IMR-90 (cell line): Measurements from ENCODE around the gene DNM3. TPM values are rescaled to one million over a fixed set of nuclear protein-coding genes. Genes with fewer than 3 reads are reported as not detected.

Experiments
- ATAC-seq: fragments of 200-7000 bp; cut with Tn5 transposase; 2 replicates; pipeline ENCODE4 v1.9.1; 2020; ENCODE audit warnings: low read depth, mild to moderate bottlenecking, moderate library complexity
- BruUV-seq: library from RNA; stranded (reverse); fragments of 400-500 nt; replicated peaks from 2 replicates; lab custom pipeline; 2021; lab: Mats Ljungman, UMichigan
- CTCF ChIA-PET: fragments of 300-600 bp; formaldehyde crosslinking; extraction: SDS; loops from one replicate; lab custom pipeline; 2021; ENCODE audit warnings: antibody characterized with exemption; lab: Yijun Ruan, JAX
- POLR2A ChIA-PET: fragments of 300-600 bp; sonication (Branson Sonifier 250); formaldehyde crosslinking; loops from one replicate; lab custom pipeline; 2022; ENCODE audit warnings: antibody characterized with exemption; ENCODE audit not compliant: unreplicated experiment; lab: Charles Lee
- DNase-seq: peaks from one replicate; pipeline ENCODE4 v3.0.0; 2013
- H2AFZ ChIP-seq: replicated peaks from 2 replicates; pipeline ENCODE3; 2013; ENCODE audit warnings: low read length, mild to moderate bottlenecking; ENCODE audit not compliant: poor library complexity
- H2AK5ac ChIP-seq: 2 replicates; pipeline ENCODE4 v1.6.1; 2013; ENCODE audit warnings: low read depth, low read length, inconsistent platforms
- H2AK9ac ChIP-seq: replicated peaks from 2 replicates; pipeline ENCODE3; 2013; ENCODE audit warnings: mild to moderate bottlenecking, low read depth, low read length, moderate library complexity; ENCODE audit not compliant: poor library complexity
- H2BK120ac ChIP-seq: 2 replicates; pipeline ENCODE4 v1.6.1; 2013; ENCODE audit warnings: low read depth, low read length, inconsistent platforms
- H2BK15ac ChIP-seq: 3 replicates; pipeline ENCODE4 v1.6.1; 2013; ENCODE audit warnings: low read depth, low read length, inconsistent platforms
- H2BK20ac ChIP-seq: 2 replicates; pipeline ENCODE4 v1.6.1; 2013; ENCODE audit warnings: low read depth, mild to moderate bottlenecking, inconsistent platforms, low read length, moderate library complexity
- H2BK5ac ChIP-seq: 2 replicates; pipeline ENCODE4 v1.6.1; 2013; ENCODE audit warnings: mild to moderate bottlenecking, low read depth, low read length, inconsistent platforms; ENCODE audit not compliant: poor library complexity, severe bottlenecking
- H3K14ac ChIP-seq: replicated peaks from 2 replicates; pipeline ENCODE4 v1.6.1; 2013; ENCODE audit warnings: low read depth, low read length, inconsistent platforms
- H3K18ac ChIP-seq: 2 replicates; pipeline ENCODE4 v1.6.1; 2013; ENCODE audit warnings: low read depth, low read length, control low read depth
- H3K23ac ChIP-seq: 2 replicates; pipeline ENCODE4 v1.6.1; 2013; ENCODE audit warnings: low read depth, low read length, inconsistent platforms
- H3K27ac ChIP-seq: 2 replicates; pipeline ENCODE4 v1.5.1; 2013; ENCODE audit warnings: mild to moderate bottlenecking, control low read depth, low read length; ENCODE audit not compliant: insufficient read depth
- H3K27me3 ChIP-seq: 2 replicates; pipeline ENCODE4 v1.6.1; 2013; ENCODE audit warnings: low read length; ENCODE audit not compliant: control insufficient read depth, insufficient read depth
- H3K36me3 ChIP-seq: 2 replicates; pipeline ENCODE4 v1.6.1; 2013; ENCODE audit warnings: low read length, mixed read lengths; ENCODE audit not compliant: control insufficient read depth, insufficient read depth
- H3K4ac ChIP-seq: 2 replicates; pipeline ENCODE4 v1.6.1; 2013; ENCODE audit warnings: low read depth, low read length, inconsistent platforms
- H3K4me1 ChIP-seq: 2 replicates; pipeline ENCODE4 v1.6.1; 2013; ENCODE audit warnings: low read length, mixed read lengths; ENCODE audit not compliant: control insufficient read depth, insufficient read depth
- H3K4me2 ChIP-seq: 2 replicates; pipeline ENCODE4 v1.6.1; 2013; ENCODE audit warnings: low read depth, mild to moderate bottlenecking, control low read depth, low read length, moderate library complexity
- H3K4me3 ChIP-seq: 2 replicates; pipeline ENCODE4 v1.5.1; 2013; ENCODE audit warnings: low read depth, mild to moderate bottlenecking, control low read depth, low read length, moderate library complexity; ENCODE audit not compliant: insufficient read depth
- H3K56ac ChIP-seq: 2 replicates; pipeline ENCODE4 v1.6.1; 2013; ENCODE audit warnings: low read length, inconsistent platforms; ENCODE audit not compliant: insufficient read depth; ENCODE audit errors: extremely low read depth
- H3K79me1 ChIP-seq, 2 experiments: 2 replicates each; pipeline ENCODE4 v1.6.1; 2013; ENCODE audit warnings: low read length in 2 of 2, inconsistent platforms in 1 of 2, low read depth in 1 of 2
- H3K9ac ChIP-seq: 2 replicates; pipeline ENCODE4 v1.6.1; 2013; ENCODE audit warnings: low read depth, low read length, control low read depth
- H3K9me1 ChIP-seq: 2 replicates; pipeline ENCODE4 v1.6.1; 2013; ENCODE audit warnings: low read length, inconsistent platforms; ENCODE audit not compliant: insufficient read depth
- H3K9me3 ChIP-seq: 2 replicates; pipeline ENCODE4 v1.6.1; 2013; ENCODE audit warnings: low read length; ENCODE audit not compliant: control insufficient read depth, insufficient read depth
- H4K20me1 ChIP-seq: 2 replicates; pipeline ENCODE4 v1.6.1; 2013; ENCODE audit warnings: low read length, inconsistent platforms; ENCODE audit not compliant: insufficient read depth
- H4K5ac ChIP-seq: 2 replicates; pipeline ENCODE4 v1.6.1; 2013; ENCODE audit warnings: mild to moderate bottlenecking, low read depth, low read length, control low read depth
- H4K8ac ChIP-seq, 2 experiments: 2 replicates each; pipeline ENCODE4 v1.6.1; 2013; ENCODE audit warnings: low read depth in 2 of 2, low read length in 2 of 2, control low read depth in 1 of 2, inconsistent platforms in 1 of 2
- H4K91ac ChIP-seq: 2 replicates; pipeline ENCODE4 v1.6.1; 2013; ENCODE audit warnings: low read depth, low read length, inconsistent platforms; ENCODE audit not compliant: insufficient read depth
- BHLHE40 ChIP-seq: fragments of 150-350 bp; IDR thresholded peaks from 2 replicates; pipeline ENCODE4 v1.6.1; 2016; ENCODE audit warnings: mild to moderate bottlenecking, low read depth, low read length
- CEBPB ChIP-seq: IDR thresholded peaks from 2 replicates; pipeline ENCODE4 v1.6.1; 2012; ENCODE audit warnings: low read depth, low read length, improper control_type of control experiment
- CTCF ChIP-seq: conservative IDR thresholded peaks from 2 replicates; pipeline ENCODE4 v1.5.1; 2012; ENCODE audit warnings: mild to moderate bottlenecking, low read depth, low read length, improper control_type of control experiment
- dilution Hi-C: fragments of 300-500 bp; cut with HindIII; formaldehyde crosslinking; loops from one replicate; pipeline ENCODE4 v1.14.3; 2018; ENCODE audit warnings: low sequenced_read_pairs; ENCODE audit not compliant: unreplicated experiment
- in situ Hi-C: fragments of 300-500 bp; cut with MboI; formaldehyde crosslinking; loops from 3 replicates; pipeline ENCODE4 v1.14.3; 2019; ENCODE audit warnings: low sequenced_read_pairs, inconsistent platforms, mixed read lengths
- intact Hi-C: fragments of 100-400 bp; cut with micrococcal nuclease; formaldehyde crosslinking; loops from 2 replicates; pipeline ENCODE4 v1.10.0; 2022
- polyA plus RNA-seq, 3 experiments: library from polyadenylated mRNA; depleted of rRNA; stranded (reverse); fragments of >200 nt; gene quantifications; 2 replicates each; pipeline ENCODE4 v1.2.3, GENCODE V29; 2012; ENCODE audit warnings: low replicate concordance in 1 of 3
- total RNA-seq: library from RNA; depleted of rRNA; stranded (reverse); fragments of >200 nt; gene quantifications from 2 replicates; pipeline ENCODE4 v1.2.3, GENCODE V29; 2012
- TF ChIP-seq, protein P1 (sequence below): fragments of 150-350 bp; IDR thresholded peaks from 2 replicates; pipeline ENCODE4 v1.6.1; 2016; ENCODE audit warnings: low read depth, mild to moderate bottlenecking, low read length, moderate library complexity, borderline replicate concordance

DNM3 gene
- total and polyA plus RNA-seq, 2 of the 4 experiments (the other 2 are of a cell fraction) = 0.36 TPM

- no peak overlapping the region for H4K5ac ChIP-seq
- H2AK5ac ChIP-seq = no peak overlapping the region
- no peak overlapping the region for H3K14ac ChIP-seq
- no TSS peak for BruUV-seq
- no peaks in the 10 kb centered on the region for H3K27me3 ChIP-seq
- no peaks in the 10 kb centered on the region for H3K9me1 ChIP-seq
- no peak overlapping the region for H3K18ac ChIP-seq
- no peak overlapping the region for H4K91ac ChIP-seq
- H3K4ac ChIP-seq = no peak overlapping the region
- H3K4me1 ChIP-seq = peaks cover 3% of the 10 kb centered on the region
- no peak overlapping the region for H2BK20ac ChIP-seq
- no peak overlapping the region for H2AFZ ChIP-seq
- no peak overlapping the region for H3K23ac ChIP-seq
- H2BK120ac ChIP-seq = no peak overlapping the region
- H2BK5ac ChIP-seq = no peak overlapping the region
- DNase-seq (no peak), ATAC-seq (no peak)
- no peak overlapping the region for H3K27ac ChIP-seq
- no peak overlapping the region for H3K9ac ChIP-seq
- no peaks in the 10 kb centered on the region for H3K36me3 ChIP-seq
- intact Hi-C loops = loop anchor here (5.0 kb wide), 1 partner anchor 599 kb away; no protein-coding TSS in a partner anchor
- H2BK15ac ChIP-seq = no peak overlapping the region
- no peak overlapping the region for H4K8ac ChIP-seq
- no peaks in the 10 kb centered on the region for H4K20me1 ChIP-seq
- H3K9me3 ChIP-seq = no peaks in the 10 kb centered on the region
- no peak overlapping the region for H3K56ac ChIP-seq
- no peak overlapping the region for H3K4me3 ChIP-seq
- ChIA-PET CTCF (interaction anchor here (2.2 kb wide), 1 partner anchor 399 kb away, joined by 8 read pairs; no protein-coding TSS in a partner anchor), POLR2A (no interaction called here)
- dilution Hi-C loops = no loop called here
- H3K4me2 ChIP-seq = no peak overlapping the region
- no peak overlapping the region for H2AK9ac ChIP-seq
- in situ Hi-C loops = loop anchor here (25.0 kb wide), 1 partner anchor 589 kb away; no protein-coding TSS in a partner anchor
- H3K79me1 ChIP-seq = no peaks in the 10 kb centered on the region
- TF ChIP-seq BHLHE40 (no peak), CEBPB (no peak), CTCF (no peak)
- TF ChIP-seq, protein P1, sequence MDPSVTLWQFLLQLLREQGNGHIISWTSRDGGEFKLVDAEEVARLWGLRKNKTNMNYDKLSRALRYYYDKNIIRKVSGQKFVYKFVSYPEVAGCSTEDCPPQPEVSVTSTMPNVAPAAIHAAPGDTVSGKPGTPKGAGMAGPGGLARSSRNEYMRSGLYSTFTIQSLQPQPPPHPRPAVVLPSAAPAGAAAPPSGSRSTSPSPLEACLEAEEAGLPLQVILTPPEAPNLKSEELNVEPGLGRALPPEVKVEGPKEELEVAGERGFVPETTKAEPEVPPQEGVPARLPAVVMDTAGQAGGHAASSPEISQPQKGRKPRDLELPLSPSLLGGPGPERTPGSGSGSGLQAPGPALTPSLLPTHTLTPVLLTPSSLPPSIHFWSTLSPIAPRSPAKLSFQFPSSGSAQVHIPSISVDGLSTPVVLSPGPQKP = no peak
Observed at GRCh38 chr1:172401477-172401876, 560.2 kb downstream of the DNM3 start.
